Activated naive CD8-positive, alpha-beta T cell (primary cell): ENCODE results near the gene C11orf68.
A peak's percentile ranks its signal among the peaks of the same experiment; 100 is the strongest.
"Not testable (repeated sequence)": the region's sequence is repeated elsewhere in the genome, so short reads cannot be mapped to it uniquely, and the experiment has no call there.

Experiments
- H3K27ac Mint-ChIP-seq: one replicate; pipeline ENCODE4 v1.8.0; 2021; ENCODE audit warnings: mixed read lengths
- H3K27me3 Mint-ChIP-seq: one replicate; pipeline ENCODE4 v1.8.0; 2021; ENCODE audit warnings: mixed read lengths
- H3K36me3 Mint-ChIP-seq: one replicate; pipeline ENCODE4 v1.8.0; 2021; ENCODE audit warnings: mixed read lengths
- H3K4me1 Mint-ChIP-seq: one replicate; pipeline ENCODE4 v1.8.0; 2021; ENCODE audit warnings: low read depth, mixed read lengths
- H3K4me3 Mint-ChIP-seq: one replicate; pipeline ENCODE4 v1.8.0; 2021; ENCODE audit warnings: mild to moderate bottlenecking, mixed read lengths
- H3K9me3 Mint-ChIP-seq: one replicate; pipeline ENCODE4 v1.8.0; 2021; ENCODE audit warnings: low read depth, mixed read lengths

Gene C11orf68

GRCh38 chr11:65892661-65893317, 26.1 kb downstream of the C11orf68 start:
- Mint-ChIP-seq H3K36me3 (peaks cover 6% of the 10 kb centered on the region), H3K4me3 (peak overlapping the region; percentile 89), H3K27me3 (no peaks in the 10 kb centered on the region), H3K4me1 (peaks cover 60% of the 10 kb centered on the region), H3K27ac (peak overlapping the region; percentile 87), H3K9me3 (no peaks in the 10 kb centered on the region)

- H3K27ac Mint-ChIP-seq, result peak overlapping the region; percentile 87
- not testable (repeated sequence) for H3K9me3 Mint-ChIP-seq, H3K27me3 Mint-ChIP-seq, H3K36me3 Mint-ChIP-seq
- H3K4me1 Mint-ChIP-seq, result peaks cover 56% of the 10 kb centered on the region
- H3K4me3 Mint-ChIP-seq, result peak overlapping the region; percentile 89
These were observed 26.7 kb downstream of the C11orf68 start for GRCh38 chr11:65892137-65892540.

GRCh38 chr11:65891219-65892136, 27.4 kb downstream of the C11orf68 start:
- Mint-ChIP-seq H3K27me3 (no peaks in the 10 kb centered on the region), H3K27ac (peak overlapping the region; percentile 87), H3K4me1 (peaks cover 59% of the 10 kb centered on the region), H3K36me3 (peaks cover 6% of the 10 kb centered on the region), H3K4me3 (peak overlapping the region; percentile 89), H3K9me3 (no peaks in the 10 kb centered on the region)

- H3K27me3 Mint-ChIP-seq, result no peaks in the 10 kb centered on the region
- no peaks in the 10 kb centered on the region for H3K9me3 Mint-ChIP-seq
- peaks cover 52% of the 10 kb centered on the region for H3K4me1 Mint-ChIP-seq
- peaks cover 6% of the 10 kb centered on the region for H3K36me3 Mint-ChIP-seq
- H3K4me3 Mint-ChIP-seq, result peak within 1 kb of the TSS; percentile 97
- H3K27ac Mint-ChIP-seq, result peak within 1 kb of the TSS; percentile 95
These were observed 28.3 kb downstream of the C11orf68 start, which contains the start of gene CCDC85B for GRCh38 chr11:65890324-65891218. Gene CCDC85B (plus strand): TSS chr11:65890673. CDS start chr11:65890784, 111 bp downstream.

GRCh38 chr11:65888163-65888814, 30.6 kb downstream of the C11orf68 start, which contains the start of gene FIBP:
Gene FIBP (minus strand): TSS chr11:65888471. CDS start chr11:65888418, 53 bp downstream.
- Mint-ChIP-seq H3K4me1 (peaks cover 48% of the 10 kb centered on the region), H3K4me3 (peak within 1 kb of the TSS; percentile 97), H3K27ac (peak within 1 kb of the TSS; percentile 95), H3K36me3 (peaks cover 6% of the 10 kb centered on the region), H3K9me3 (no peaks in the 10 kb centered on the region), H3K27me3 (no peaks in the 10 kb centered on the region)

GRCh38 chr11:65887723-65888162, 31.1 kb downstream of the C11orf68 start:
- Mint-ChIP-seq H3K4me1 (peaks cover 44% of the 10 kb centered on the region), H3K27me3 (no peaks in the 10 kb centered on the region), H3K27ac (peak overlapping the region; percentile 95), H3K36me3 (peaks cover 6% of the 10 kb centered on the region), H3K4me3 (peak overlapping the region; percentile 97), H3K9me3 (no peaks in the 10 kb centered on the region)

GRCh38 chr11:65886826-65887722, 31.8 kb downstream of the C11orf68 start:
- no peaks in the 10 kb centered on the region for H3K27me3 Mint-ChIP-seq
- H3K9me3 Mint-ChIP-seq, result no peaks in the 10 kb centered on the region
- peak overlapping the region; percentile 95 for H3K27ac Mint-ChIP-seq
- peak overlapping the region; percentile 97 for H3K4me3 Mint-ChIP-seq
- peaks cover 39% of the 10 kb centered on the region for H3K4me1 Mint-ChIP-seq
- no peaks in the 10 kb centered on the region for H3K36me3 Mint-ChIP-seq

GRCh38 chr11:65885808-65886536, 32.9 kb downstream of the C11orf68 start:
- Mint-ChIP-seq H3K9me3 (no peaks in the 10 kb centered on the region), H3K27me3 (no peaks in the 10 kb centered on the region), H3K4me3 (peak overlapping the region; percentile 97), H3K36me3 (no peaks in the 10 kb centered on the region), H3K4me1 (peaks cover 43% of the 10 kb centered on the region), H3K27ac (no peak overlapping the region)

GRCh38 chr11:65885231-65885630, 33.6 kb downstream of the C11orf68 start:
- H3K4me1 Mint-ChIP-seq, result peaks cover 49% of the 10 kb centered on the region
- no peaks in the 10 kb centered on the region for H3K27me3 Mint-ChIP-seq
- no peak overlapping the region for H3K4me3 Mint-ChIP-seq
- no peak overlapping the region for H3K27ac Mint-ChIP-seq
- H3K9me3 Mint-ChIP-seq, result no peaks in the 10 kb centered on the region
- H3K36me3 Mint-ChIP-seq, result no peaks in the 10 kb centered on the region

- Mint-ChIP-seq H3K27me3 (no peaks in the 10 kb centered on the region), H3K4me3 (no peak overlapping the region), H3K36me3 (no peaks in the 10 kb centered on the region), H3K27ac (peak overlapping the region; percentile 46), H3K4me1 (peaks cover 49% of the 10 kb centered on the region), H3K9me3 (no peaks in the 10 kb centered on the region)
These were observed 34.2 kb downstream of the C11orf68 start for GRCh38 chr11:65884716-65885092.

- Mint-ChIP-seq H3K27me3 (no peaks in the 10 kb centered on the region), H3K36me3 (no peaks in the 10 kb centered on the region), H3K4me3 (no peak overlapping the region), H3K4me1 (peaks cover 49% of the 10 kb centered on the region), H3K27ac (no peak overlapping the region), H3K9me3 (no peaks in the 10 kb centered on the region)
These were observed 34.8 kb downstream of the C11orf68 start for GRCh38 chr11:65883786-65884715.
